NT2/D1 (cell line): ENCODE data around the gene MYOZ3.

Source experiments
- DNase-seq: peaks from one replicate; pipeline ENCODE4 v3.0.0-alpha.2; 2011; ENCODE audit warnings: low read depth, low spot score
- H3K27me3 ChIP-seq: 2 replicates; pipeline ENCODE4 v1.6.0; 2011; ENCODE audit warnings: mild to moderate bottlenecking; ENCODE audit not compliant: insufficient read length, insufficient read depth
- H3K36me3 ChIP-seq: 2 replicates; pipeline ENCODE4 v1.6.1; 2011; ENCODE audit warnings: mild to moderate bottlenecking, low read length, mixed read lengths; ENCODE audit not compliant: insufficient read depth, insufficient read length
- H3K4me1 ChIP-seq: 2 replicates; pipeline ENCODE4 v1.5.1; 2011; ENCODE audit not compliant: insufficient read depth, insufficient read length
- H3K4me3 ChIP-seq: 2 replicates; pipeline ENCODE4 v1.5.1; 2011; ENCODE audit warnings: low read depth; ENCODE audit not compliant: insufficient read length
- H3K9ac ChIP-seq: 2 replicates; pipeline ENCODE4 v1.6.0; 2011; ENCODE audit warnings: low read depth; ENCODE audit not compliant: insufficient read length
- H3K9me3 ChIP-seq: 2 replicates; pipeline ENCODE4 v1.5.1; 2011; ENCODE audit warnings: mild to moderate bottlenecking, low read length; ENCODE audit not compliant: insufficient read depth
- SUZ12 ChIP-seq: IDR thresholded peaks from 2 replicates; pipeline ENCODE4 v1.6.1; 2011; ENCODE audit not compliant: insufficient read length, insufficient read depth; ENCODE audit errors: extremely low read depth
- YY1 ChIP-seq: IDR thresholded peaks from 2 replicates; pipeline ENCODE4 v1.6.1; 2011; ENCODE audit not compliant: insufficient read length, insufficient read depth
- ZNF274 ChIP-seq: IDR thresholded peaks from 2 replicates; pipeline ENCODE4 v1.6.1; 2011; ENCODE audit warnings: mild to moderate bottlenecking, low read depth, low read length

The MYOZ3 gene

DNA sequence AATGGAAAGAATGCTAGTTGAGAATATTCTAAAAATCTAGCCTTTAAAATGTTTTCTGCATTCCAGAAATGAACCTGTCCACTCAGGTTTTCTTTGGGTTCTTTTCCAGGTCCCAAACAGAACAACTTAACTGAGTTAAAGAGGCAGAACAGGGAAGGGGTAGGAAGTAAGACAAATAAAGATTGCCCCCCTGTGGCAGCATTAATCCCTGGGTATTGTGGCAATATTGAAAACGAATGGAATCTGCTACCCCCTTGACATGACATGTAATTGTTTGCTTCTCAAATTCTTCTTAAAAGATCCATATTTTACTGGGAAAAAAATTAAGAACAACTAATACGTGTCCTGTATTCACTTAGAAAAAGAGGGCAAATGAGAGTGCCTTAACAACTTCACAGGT, 49.1 kb downstream of the MYOZ3 start:
- Histone ChIP-seq H3K4me3 (no peak overlapping the region), H3K9ac (no peak overlapping the region), H3K9me3 (no peaks in the 10 kb centered on the region), H3K27me3 (no peaks in the 10 kb centered on the region), H3K4me1 (no peaks in the 10 kb centered on the region), H3K36me3 (peaks cover 56% of the 10 kb centered on the region)
- no peak for DNase-seq
- TF ChIP-seq ZNF274 (no peak), SUZ12 (no peak), YY1 (no peak)

DNA sequence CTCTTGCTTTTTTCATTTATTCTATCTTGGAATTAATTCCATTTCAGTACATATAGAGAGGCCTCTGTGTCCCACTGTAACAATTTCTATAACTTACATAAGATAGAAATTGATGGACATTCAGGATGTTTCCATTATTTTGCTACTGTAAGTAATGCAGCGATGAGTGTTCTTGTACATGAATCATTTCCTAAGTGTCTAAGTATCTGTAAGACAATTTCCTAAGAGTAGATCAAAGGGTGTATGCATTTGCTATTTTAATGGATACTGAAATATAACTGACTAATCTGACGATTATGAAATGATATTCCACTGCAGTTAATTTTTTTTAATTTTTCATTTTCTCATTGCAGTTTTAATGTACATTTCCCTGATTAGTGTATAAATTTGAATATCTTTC, 62.8 kb downstream of the MYOZ3 start:
- Histone ChIP-seq H3K36me3 (peaks cover 72% of the 10 kb centered on the region), H3K4me1 (no peaks in the 10 kb centered on the region), H3K4me3 (no peak overlapping the region), H3K27me3 (no peaks in the 10 kb centered on the region), H3K9ac (no peak overlapping the region), H3K9me3 (no peaks in the 10 kb centered on the region)
- TF ChIP-seq ZNF274 (no peak), YY1 (no peak), SUZ12 (no peak)
- no peak for DNase-seq
